GM12878 (cell line): ENCODE measurements around the gene TMEM127.

Source experiments
- BRCA1 ChIP-seq: IDR thresholded peaks from 2 replicates; pipeline ENCODE4 v1.6.1; 2011; ENCODE audit warnings: low read depth, low read length, improper control_type of control experiment
- FOS ChIP-seq: IDR thresholded peaks from 3 replicates; pipeline ENCODE4 v1.6.1; 2011; ENCODE audit warnings: borderline replicate concordance; ENCODE audit not compliant: insufficient read length; ENCODE audit errors: extremely low read depth
- FOXK2 ChIP-seq: fragments of 450-650 bp; IDR thresholded peaks from 2 replicates; pipeline ENCODE4 v1.6.1; 2017; ENCODE audit warnings: mild to moderate bottlenecking, moderate library complexity
- FOXM1 ChIP-seq: IDR thresholded peaks from 2 replicates; pipeline ENCODE4 v1.6.1; 2012; ENCODE audit warnings: low read depth, mild to moderate bottlenecking, inconsistent platforms, low read length, moderate library complexity
- JUND ChIP-seq: IDR thresholded peaks from 2 replicates; pipeline ENCODE4 v1.6.1; 2012; ENCODE audit warnings: low read depth, mild to moderate bottlenecking, low read length, improper control_type of control experiment, moderate library complexity
- NKRF ChIP-seq: fragments of 450-650 bp; conservative IDR thresholded peaks from 2 replicates; pipeline ENCODE4 v1.6.1; 2017; ENCODE audit warnings: mild to moderate bottlenecking, moderate library complexity
- POLR2A ChIP-seq: IDR thresholded peaks from 2 replicates; pipeline ENCODE4 v1.6.1; 2011; ENCODE audit warnings: low read depth, mild to moderate bottlenecking, low read length
- SPI1 ChIP-seq: IDR thresholded peaks from 2 replicates; pipeline ENCODE4 v1.6.1; 2011; ENCODE audit warnings: low read depth, mild to moderate bottlenecking, low read length, moderate library complexity, borderline replicate concordance; ENCODE audit not compliant: insufficient read depth
- TAF1 ChIP-seq: IDR thresholded peaks from 2 replicates; pipeline ENCODE4 v1.6.1; 2011; ENCODE audit warnings: mild to moderate bottlenecking, low read depth, low read length, borderline replicate concordance
- TARDBP ChIP-seq: IDR thresholded peaks from 2 replicates; pipeline ENCODE4 v1.6.1; 2016; ENCODE audit warnings: borderline replicate concordance
- ZNF384 ChIP-seq: IDR thresholded peaks from 2 replicates; pipeline ENCODE4 v1.6.1; 2012; ENCODE audit warnings: low read depth, mild to moderate bottlenecking, low read length, improper control_type of control experiment, borderline replicate concordance
- TF ChIP-seq, protein P1 (sequence below), 3 experiments: IDR thresholded peaks in 2 of 3; conservative IDR thresholded peaks in 1 of 3; 2 replicates each; pipeline ENCODE4 v1.5.1; 2011; ENCODE audit warnings: low read depth in 3 of 3, low read length in 3 of 3, mild to moderate bottlenecking in 3 of 3, control low read depth in 2 of 3, moderate library complexity in 2 of 3, inconsistent platforms in 1 of 3, mixed read lengths in 1 of 3; ENCODE audit not compliant: control insufficient read depth in 2 of 3, insufficient read depth in 1 of 3; ENCODE audit errors: extremely low read depth in 1 of 3
- TF ChIP-seq, protein P2 (sequence below): IDR thresholded peaks from 2 replicates; pipeline ENCODE4 v1.6.1; 2012; ENCODE audit warnings: mild to moderate bottlenecking, low read depth, low read length

DNA sequence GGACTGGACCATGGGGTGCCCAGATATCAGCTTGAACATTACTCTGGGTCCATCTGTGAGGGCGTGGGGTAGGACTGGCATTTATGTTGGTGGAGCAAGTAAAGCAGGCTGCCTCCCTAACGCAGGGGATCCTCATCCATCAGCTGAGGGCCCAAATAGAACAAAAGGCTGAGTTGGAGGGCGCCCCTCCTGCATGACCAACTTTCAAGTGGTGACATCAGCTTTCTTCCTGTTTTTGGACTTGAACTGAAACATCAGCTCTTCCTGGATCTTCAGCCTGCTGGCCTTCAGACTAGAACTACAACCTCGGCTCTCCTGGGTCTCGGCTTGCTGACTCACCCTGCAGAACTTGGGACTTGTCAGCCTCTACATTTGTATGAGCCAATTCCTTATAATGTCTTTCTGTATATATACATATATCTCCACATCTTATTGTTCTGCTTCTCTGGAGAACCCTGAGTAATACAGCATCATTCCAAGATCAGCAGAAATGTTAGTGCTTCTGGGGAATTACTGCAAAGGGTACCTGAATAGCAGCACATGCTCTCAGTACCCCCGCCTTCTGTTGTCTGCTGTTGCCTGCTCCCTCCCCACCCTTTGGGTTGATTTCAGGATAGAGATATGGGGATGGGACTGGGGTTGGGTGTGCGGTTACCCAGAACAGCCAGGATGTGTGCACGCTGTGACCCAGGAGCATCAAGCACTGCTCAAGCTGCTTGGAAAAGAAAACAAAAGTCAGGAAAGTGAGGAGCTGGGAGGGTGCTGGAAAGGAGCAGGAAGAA, 20.0 kb downstream of the TMEM127 start:
- TF ChIP-seq SPI1 (no peak), BRCA1 (no peak), TARDBP (no peak), TAF1 (no peak), POLR2A (no peak), FOS (no peak), FOXK2 (no peak), JUND (no peak), NKRF (no peak), FOXM1 (no peak), ZNF384 (no peak)
- TF ChIP-seq, protein P1, sequence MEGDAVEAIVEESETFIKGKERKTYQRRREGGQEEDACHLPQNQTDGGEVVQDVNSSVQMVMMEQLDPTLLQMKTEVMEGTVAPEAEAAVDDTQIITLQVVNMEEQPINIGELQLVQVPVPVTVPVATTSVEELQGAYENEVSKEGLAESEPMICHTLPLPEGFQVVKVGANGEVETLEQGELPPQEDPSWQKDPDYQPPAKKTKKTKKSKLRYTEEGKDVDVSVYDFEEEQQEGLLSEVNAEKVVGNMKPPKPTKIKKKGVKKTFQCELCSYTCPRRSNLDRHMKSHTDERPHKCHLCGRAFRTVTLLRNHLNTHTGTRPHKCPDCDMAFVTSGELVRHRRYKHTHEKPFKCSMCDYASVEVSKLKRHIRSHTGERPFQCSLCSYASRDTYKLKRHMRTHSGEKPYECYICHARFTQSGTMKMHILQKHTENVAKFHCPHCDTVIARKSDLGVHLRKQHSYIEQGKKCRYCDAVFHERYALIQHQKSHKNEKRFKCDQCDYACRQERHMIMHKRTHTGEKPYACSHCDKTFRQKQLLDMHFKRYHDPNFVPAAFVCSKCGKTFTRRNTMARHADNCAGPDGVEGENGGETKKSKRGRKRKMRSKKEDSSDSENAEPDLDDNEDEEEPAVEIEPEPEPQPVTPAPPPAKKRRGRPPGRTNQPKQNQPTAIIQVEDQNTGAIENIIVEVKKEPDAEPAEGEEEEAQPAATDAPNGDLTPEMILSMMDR (IDR thresholded peaks at IDR 0.05 in 2 of 3, conservative IDR thresholded peaks at IDR 0.05 in 1 of 3; ENCODE audit: control insufficient read depth in 2 of 3, extremely low read depth in 1 of 3, insufficient read depth in 1 of 3, low read depth in 3 of 3, low read length in 3 of 3), result no peak
- TF ChIP-seq, protein P2, sequence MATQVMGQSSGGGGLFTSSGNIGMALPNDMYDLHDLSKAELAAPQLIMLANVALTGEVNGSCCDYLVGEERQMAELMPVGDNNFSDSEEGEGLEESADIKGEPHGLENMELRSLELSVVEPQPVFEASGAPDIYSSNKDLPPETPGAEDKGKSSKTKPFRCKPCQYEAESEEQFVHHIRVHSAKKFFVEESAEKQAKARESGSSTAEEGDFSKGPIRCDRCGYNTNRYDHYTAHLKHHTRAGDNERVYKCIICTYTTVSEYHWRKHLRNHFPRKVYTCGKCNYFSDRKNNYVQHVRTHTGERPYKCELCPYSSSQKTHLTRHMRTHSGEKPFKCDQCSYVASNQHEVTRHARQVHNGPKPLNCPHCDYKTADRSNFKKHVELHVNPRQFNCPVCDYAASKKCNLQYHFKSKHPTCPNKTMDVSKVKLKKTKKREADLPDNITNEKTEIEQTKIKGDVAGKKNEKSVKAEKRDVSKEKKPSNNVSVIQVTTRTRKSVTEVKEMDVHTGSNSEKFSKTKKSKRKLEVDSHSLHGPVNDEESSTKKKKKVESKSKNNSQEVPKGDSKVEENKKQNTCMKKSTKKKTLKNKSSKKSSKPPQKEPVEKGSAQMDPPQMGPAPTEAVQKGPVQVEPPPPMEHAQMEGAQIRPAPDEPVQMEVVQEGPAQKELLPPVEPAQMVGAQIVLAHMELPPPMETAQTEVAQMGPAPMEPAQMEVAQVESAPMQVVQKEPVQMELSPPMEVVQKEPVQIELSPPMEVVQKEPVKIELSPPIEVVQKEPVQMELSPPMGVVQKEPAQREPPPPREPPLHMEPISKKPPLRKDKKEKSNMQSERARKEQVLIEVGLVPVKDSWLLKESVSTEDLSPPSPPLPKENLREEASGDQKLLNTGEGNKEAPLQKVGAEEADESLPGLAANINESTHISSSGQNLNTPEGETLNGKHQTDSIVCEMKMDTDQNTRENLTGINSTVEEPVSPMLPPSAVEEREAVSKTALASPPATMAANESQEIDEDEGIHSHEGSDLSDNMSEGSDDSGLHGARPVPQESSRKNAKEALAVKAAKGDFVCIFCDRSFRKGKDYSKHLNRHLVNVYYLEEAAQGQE, result no peak
